Suprapubic skin (tissue), 4 donors: ENCODE results near the gene MAP3K4. TPM values are rescaled to one million over a fixed set of nuclear protein-coding genes. Genes with fewer than 3 reads are reported as not detected.

Source experiments
- DNase-seq, 2 donors: peaks; one replicate each; pipeline ENCODE4 v3.0.0-alpha.2; 2019; ENCODE audit warnings: low spot score in 2 of 2
- H3K27ac ChIP-seq: fragments of 200-600 bp; sonication (generic); one replicate; pipeline ENCODE4 v1.5.1; 2019
- H3K27me3 ChIP-seq: fragments of 200-600 bp; sonication (generic); one replicate; pipeline ENCODE4 v1.5.1; 2019
- H3K36me3 ChIP-seq: fragments of 200-600 bp; sonication (generic); one replicate; pipeline ENCODE4 v1.5.1; 2019
- H3K4me1 ChIP-seq: fragments of 200-600 bp; sonication (generic); one replicate; pipeline ENCODE4 v1.5.1; 2019
- H3K4me3 ChIP-seq: fragments of 200-600 bp; sonication (generic); one replicate; pipeline ENCODE4 v1.5.1; 2019; ENCODE audit warnings: mild to moderate bottlenecking
- H3K9me3 ChIP-seq: fragments of 200-600 bp; sonication (generic); one replicate; pipeline ENCODE4 v1.5.1; 2019
- EP300 ChIP-seq: sonication (generic); formaldehyde crosslinking; IDR thresholded peaks from one replicate; pipeline ENCODE4 v1.6.1; 2017; ENCODE audit warnings: antibody characterized with exemption
- POLR2A ChIP-seq, 2 donors: fragments of 450-650 bp; IDR thresholded peaks; one replicate each; pipeline ENCODE4 v1.6.1; 2017; ENCODE audit warnings: antibody characterized with exemption in 2 of 2, mild to moderate bottlenecking in 2 of 2, moderate library complexity in 2 of 2
- POLR2AphosphoS5 ChIP-seq, 3 donors: sonication (generic); formaldehyde crosslinking; IDR thresholded peaks; one replicate each; pipeline ENCODE4 v1.6.1; 2017; ENCODE audit warnings: antibody characterized with exemption in 3 of 3
- WGBS: methylation state at CpG from one replicate; pipeline ENCODE4 v1.1.5; 2018; 5-methylcytosine and 5-hydroxymethylcytosine counted together
- total RNA-seq, 4 donors: library from RNA; depleted of rRNA; stranded (reverse); fragments of >200 nt; gene quantifications; one replicate each; pipeline ENCODE4 v1.1.0, GENCODE V29; 2016
- TF ChIP-seq, protein P1 (sequence below), 2 donors: fragments of 200-600 bp in 1 of 2; fragments of 450-650 bp in 1 of 2; sonication (generic) in 1 of 2; IDR thresholded peaks; one replicate each; pipeline ENCODE4 v1.5.1; 2016 to 2019; ENCODE audit warnings: antibody characterized with exemption in 2 of 2, mild to moderate bottlenecking in 1 of 2, moderate library complexity in 1 of 2

The MAP3K4 gene
- total RNA-seq, 4 donors from 2014 or later, result 29.2 to 83.2 (median 45.2) TPM

DNA sequence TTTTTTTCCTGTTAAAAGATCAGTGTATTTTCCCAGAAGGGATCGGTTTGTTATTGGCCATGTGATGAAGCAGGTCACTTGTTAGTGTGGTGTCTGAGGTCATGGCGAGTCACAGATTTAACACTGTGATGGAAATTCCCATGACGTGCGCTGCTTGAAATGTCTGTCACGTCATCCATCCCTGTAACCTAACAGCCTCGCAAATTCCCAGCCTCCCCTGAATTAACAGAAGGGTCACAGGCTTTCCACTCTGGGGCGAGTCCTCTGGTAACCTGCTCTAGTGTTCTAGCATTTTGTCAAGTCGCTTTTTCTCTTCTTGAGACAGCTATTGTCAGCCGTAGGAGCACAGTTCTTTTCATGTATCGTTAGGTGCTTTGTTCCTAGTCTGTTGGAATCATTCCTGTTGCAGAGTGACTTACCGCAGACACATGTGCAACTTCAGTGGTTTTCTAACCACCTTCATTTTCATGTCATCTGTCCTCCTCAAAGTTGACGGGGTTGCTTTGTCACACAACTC is 137.2 kb downstream of the MAP3K4 start:
- 86% methylated on average over 12 of the region's 12 CpGs for WGBS
- no peak for TF ChIP-seq POLR2A (IDR thresholded peaks at IDR 0.05)
- TF ChIP-seq, protein P1, sequence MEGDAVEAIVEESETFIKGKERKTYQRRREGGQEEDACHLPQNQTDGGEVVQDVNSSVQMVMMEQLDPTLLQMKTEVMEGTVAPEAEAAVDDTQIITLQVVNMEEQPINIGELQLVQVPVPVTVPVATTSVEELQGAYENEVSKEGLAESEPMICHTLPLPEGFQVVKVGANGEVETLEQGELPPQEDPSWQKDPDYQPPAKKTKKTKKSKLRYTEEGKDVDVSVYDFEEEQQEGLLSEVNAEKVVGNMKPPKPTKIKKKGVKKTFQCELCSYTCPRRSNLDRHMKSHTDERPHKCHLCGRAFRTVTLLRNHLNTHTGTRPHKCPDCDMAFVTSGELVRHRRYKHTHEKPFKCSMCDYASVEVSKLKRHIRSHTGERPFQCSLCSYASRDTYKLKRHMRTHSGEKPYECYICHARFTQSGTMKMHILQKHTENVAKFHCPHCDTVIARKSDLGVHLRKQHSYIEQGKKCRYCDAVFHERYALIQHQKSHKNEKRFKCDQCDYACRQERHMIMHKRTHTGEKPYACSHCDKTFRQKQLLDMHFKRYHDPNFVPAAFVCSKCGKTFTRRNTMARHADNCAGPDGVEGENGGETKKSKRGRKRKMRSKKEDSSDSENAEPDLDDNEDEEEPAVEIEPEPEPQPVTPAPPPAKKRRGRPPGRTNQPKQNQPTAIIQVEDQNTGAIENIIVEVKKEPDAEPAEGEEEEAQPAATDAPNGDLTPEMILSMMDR (IDR thresholded peaks at IDR 0.05), result no peak
- no peak for TF ChIP-seq EP300
- no peak for TF ChIP-seq POLR2AphosphoS5 (IDR thresholded peaks at IDR 0.05)

GRCh38 chr6:161130541-161130940 is 139.0 kb downstream of the MAP3K4 start:
- Histone ChIP-seq H3K27ac (no peak overlapping the region), H3K36me3 (peaks cover 52% of the 10 kb centered on the region), H3K4me3 (no peak overlapping the region), H3K4me1 (no peaks in the 10 kb centered on the region), H3K27me3 (no peaks in the 10 kb centered on the region), H3K9me3 (no peaks in the 10 kb centered on the region)
- no peak for DNase-seq
- WGBS, result 82% methylated on average over 7 of the region's 7 CpGs
- TF ChIP-seq, protein P1 (IDR thresholded peaks at IDR 0.05), result no peak
- no peak for TF ChIP-seq POLR2A (IDR thresholded peaks at IDR 0.05)
- no peak for TF ChIP-seq POLR2AphosphoS5 (IDR thresholded peaks at IDR 0.05)

More for the DNA sequence above, 137.2 kb downstream of the MAP3K4 start:
- Histone ChIP-seq H3K9me3 (peaks cover 6% of the 10 kb centered on the region), H3K4me1 (no peaks in the 10 kb centered on the region), H3K27me3 (no peaks in the 10 kb centered on the region), H3K4me3 (no peak overlapping the region), H3K27ac (no peak overlapping the region), H3K36me3 (peaks cover 53% of the 10 kb centered on the region)
- no peak for DNase-seq

GRCh38 chr6:161130967-161131766 is 139.6 kb downstream of the MAP3K4 start:
- DNase-seq, result no peak
- WGBS, result 96% methylated on average over 3 of the region's 3 CpGs
- no peaks in the 10 kb centered on the region for H3K9me3 ChIP-seq
- no peak overlapping the region for H3K4me3 ChIP-seq
- TF ChIP-seq POLR2AphosphoS5 (IDR thresholded peaks at IDR 0.05), result no peak
- no peak for TF ChIP-seq EP300
- no peak for TF ChIP-seq POLR2A (IDR thresholded peaks at IDR 0.05)
- TF ChIP-seq, protein P1 (IDR thresholded peaks at IDR 0.05), result no peak
- no peaks in the 10 kb centered on the region for H3K4me1 ChIP-seq
- H3K27me3 ChIP-seq, result no peaks in the 10 kb centered on the region
- peaks cover 54% of the 10 kb centered on the region for H3K36me3 ChIP-seq
- H3K27ac ChIP-seq, result no peak overlapping the region

GRCh38 chr6:161132384-161132783 is 140.8 kb downstream of the MAP3K4 start:
- Histone ChIP-seq H3K4me1 (no peaks in the 10 kb centered on the region), H3K4me3 (no peak overlapping the region), H3K36me3 (peaks cover 56% of the 10 kb centered on the region), H3K27ac (no peak overlapping the region), H3K27me3 (no peaks in the 10 kb centered on the region), H3K9me3 (no peaks in the 10 kb centered on the region)
- 98% methylated on average over 11 of the region's 11 CpGs for WGBS
- no peak for TF ChIP-seq POLR2A (IDR thresholded peaks at IDR 0.05)
- no peak for TF ChIP-seq POLR2AphosphoS5 (IDR thresholded peaks at IDR 0.05)
- TF ChIP-seq, protein P1 (IDR thresholded peaks at IDR 0.05), result no peak
- no peak for TF ChIP-seq EP300
- DNase-seq, result no peak

DNA sequence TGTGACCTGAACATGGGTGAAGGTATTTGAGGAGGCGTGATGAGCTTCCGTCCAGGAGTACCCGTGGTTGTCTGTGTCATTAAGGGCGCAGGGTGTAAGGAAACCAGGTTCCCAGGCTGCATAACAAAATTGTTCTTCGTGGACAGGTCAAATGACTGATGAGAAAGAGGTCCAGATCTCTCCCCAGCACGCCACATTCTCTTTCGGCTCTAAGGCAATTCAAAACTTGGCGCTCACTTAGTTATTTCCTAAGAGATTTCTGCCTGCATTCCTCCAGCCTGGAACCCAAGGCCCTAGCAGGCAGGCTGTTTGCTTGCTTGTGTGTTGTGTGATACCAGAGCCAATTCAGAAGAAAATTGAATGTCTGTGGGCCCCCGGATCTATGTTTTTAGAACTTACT is 142.4 kb downstream of the MAP3K4 start:
- Histone ChIP-seq H3K4me1 (no peaks in the 10 kb centered on the region), H3K27me3 (no peaks in the 10 kb centered on the region), H3K27ac (no peak overlapping the region), H3K4me3 (no peak overlapping the region), H3K36me3 (peaks cover 54% of the 10 kb centered on the region), H3K9me3 (no peaks in the 10 kb centered on the region)
- WGBS, result 84% methylated on average over 9 of the region's 9 CpGs
- TF ChIP-seq EP300 (no peak), POLR2A (IDR thresholded peaks at IDR 0.05) (no peak), POLR2AphosphoS5 (IDR thresholded peaks at IDR 0.05) (no peak)
- TF ChIP-seq, protein P1 (IDR thresholded peaks at IDR 0.05), result no peak
- DNase-seq, result no peak
